Measurements from ENCODE around the gene FCSK.

DNA sequence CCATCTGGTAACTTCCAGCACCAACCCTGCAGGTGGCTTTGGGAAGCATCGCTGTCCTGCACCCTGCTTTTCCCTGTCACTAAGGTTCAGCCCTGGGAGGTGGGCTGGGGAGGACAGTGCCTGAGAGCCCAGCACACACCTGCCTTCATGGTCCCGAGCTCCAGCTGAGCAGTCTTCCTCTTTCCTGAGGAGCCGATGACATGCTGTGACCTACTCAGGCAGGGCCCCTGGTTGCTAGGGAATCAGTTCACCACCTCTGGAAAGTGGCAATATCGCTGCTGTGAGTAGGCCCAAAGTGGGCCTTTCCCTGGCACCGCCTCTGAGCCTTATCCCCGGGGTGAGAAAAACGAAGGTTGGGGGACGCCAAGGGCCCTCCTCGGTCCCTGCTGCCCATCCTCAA lies 33.4 kb upstream of the FCSK start:
- TF ChIP-seq POLR2A (IDR thresholded peaks at IDR 0.05; ENCODE audit: control extremely low read depth in 1 of 2, low read depth in 2 of 2, low read length in 2 of 2) (no peak), POLR2AphosphoS5 (IDR thresholded peaks at IDR 0.05; ENCODE audit: low read depth, low read length) (no peak), HDAC2 (IDR thresholded peaks at IDR 0.05; ENCODE audit: borderline replicate concordance in 1 of 2, low read depth in 2 of 2, low read length in 2 of 2) (no peak), SP1 (IDR thresholded peaks at IDR 0.05; ENCODE audit: low read depth, low read length) (no peak), NRF1 (IDR thresholded peaks at IDR 0.05; ENCODE audit: low read depth, low read length) (no peak), MAFK (IDR thresholded peaks at IDR 0.05; ENCODE audit: low read depth, low read length) (no peak), YY1 (IDR thresholded peaks at IDR 0.05; ENCODE audit: low read depth, low read length) (no peak)
- TF ChIP-seq, protein P1, sequence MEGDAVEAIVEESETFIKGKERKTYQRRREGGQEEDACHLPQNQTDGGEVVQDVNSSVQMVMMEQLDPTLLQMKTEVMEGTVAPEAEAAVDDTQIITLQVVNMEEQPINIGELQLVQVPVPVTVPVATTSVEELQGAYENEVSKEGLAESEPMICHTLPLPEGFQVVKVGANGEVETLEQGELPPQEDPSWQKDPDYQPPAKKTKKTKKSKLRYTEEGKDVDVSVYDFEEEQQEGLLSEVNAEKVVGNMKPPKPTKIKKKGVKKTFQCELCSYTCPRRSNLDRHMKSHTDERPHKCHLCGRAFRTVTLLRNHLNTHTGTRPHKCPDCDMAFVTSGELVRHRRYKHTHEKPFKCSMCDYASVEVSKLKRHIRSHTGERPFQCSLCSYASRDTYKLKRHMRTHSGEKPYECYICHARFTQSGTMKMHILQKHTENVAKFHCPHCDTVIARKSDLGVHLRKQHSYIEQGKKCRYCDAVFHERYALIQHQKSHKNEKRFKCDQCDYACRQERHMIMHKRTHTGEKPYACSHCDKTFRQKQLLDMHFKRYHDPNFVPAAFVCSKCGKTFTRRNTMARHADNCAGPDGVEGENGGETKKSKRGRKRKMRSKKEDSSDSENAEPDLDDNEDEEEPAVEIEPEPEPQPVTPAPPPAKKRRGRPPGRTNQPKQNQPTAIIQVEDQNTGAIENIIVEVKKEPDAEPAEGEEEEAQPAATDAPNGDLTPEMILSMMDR (IDR thresholded peaks at IDR 0.05; ENCODE audit: control extremely low read depth in 1 of 3, insufficient read depth in 1 of 3, low read depth in 1 of 3, low read length in 3 of 3), result no peak
- TF ChIP-seq, protein P2, sequence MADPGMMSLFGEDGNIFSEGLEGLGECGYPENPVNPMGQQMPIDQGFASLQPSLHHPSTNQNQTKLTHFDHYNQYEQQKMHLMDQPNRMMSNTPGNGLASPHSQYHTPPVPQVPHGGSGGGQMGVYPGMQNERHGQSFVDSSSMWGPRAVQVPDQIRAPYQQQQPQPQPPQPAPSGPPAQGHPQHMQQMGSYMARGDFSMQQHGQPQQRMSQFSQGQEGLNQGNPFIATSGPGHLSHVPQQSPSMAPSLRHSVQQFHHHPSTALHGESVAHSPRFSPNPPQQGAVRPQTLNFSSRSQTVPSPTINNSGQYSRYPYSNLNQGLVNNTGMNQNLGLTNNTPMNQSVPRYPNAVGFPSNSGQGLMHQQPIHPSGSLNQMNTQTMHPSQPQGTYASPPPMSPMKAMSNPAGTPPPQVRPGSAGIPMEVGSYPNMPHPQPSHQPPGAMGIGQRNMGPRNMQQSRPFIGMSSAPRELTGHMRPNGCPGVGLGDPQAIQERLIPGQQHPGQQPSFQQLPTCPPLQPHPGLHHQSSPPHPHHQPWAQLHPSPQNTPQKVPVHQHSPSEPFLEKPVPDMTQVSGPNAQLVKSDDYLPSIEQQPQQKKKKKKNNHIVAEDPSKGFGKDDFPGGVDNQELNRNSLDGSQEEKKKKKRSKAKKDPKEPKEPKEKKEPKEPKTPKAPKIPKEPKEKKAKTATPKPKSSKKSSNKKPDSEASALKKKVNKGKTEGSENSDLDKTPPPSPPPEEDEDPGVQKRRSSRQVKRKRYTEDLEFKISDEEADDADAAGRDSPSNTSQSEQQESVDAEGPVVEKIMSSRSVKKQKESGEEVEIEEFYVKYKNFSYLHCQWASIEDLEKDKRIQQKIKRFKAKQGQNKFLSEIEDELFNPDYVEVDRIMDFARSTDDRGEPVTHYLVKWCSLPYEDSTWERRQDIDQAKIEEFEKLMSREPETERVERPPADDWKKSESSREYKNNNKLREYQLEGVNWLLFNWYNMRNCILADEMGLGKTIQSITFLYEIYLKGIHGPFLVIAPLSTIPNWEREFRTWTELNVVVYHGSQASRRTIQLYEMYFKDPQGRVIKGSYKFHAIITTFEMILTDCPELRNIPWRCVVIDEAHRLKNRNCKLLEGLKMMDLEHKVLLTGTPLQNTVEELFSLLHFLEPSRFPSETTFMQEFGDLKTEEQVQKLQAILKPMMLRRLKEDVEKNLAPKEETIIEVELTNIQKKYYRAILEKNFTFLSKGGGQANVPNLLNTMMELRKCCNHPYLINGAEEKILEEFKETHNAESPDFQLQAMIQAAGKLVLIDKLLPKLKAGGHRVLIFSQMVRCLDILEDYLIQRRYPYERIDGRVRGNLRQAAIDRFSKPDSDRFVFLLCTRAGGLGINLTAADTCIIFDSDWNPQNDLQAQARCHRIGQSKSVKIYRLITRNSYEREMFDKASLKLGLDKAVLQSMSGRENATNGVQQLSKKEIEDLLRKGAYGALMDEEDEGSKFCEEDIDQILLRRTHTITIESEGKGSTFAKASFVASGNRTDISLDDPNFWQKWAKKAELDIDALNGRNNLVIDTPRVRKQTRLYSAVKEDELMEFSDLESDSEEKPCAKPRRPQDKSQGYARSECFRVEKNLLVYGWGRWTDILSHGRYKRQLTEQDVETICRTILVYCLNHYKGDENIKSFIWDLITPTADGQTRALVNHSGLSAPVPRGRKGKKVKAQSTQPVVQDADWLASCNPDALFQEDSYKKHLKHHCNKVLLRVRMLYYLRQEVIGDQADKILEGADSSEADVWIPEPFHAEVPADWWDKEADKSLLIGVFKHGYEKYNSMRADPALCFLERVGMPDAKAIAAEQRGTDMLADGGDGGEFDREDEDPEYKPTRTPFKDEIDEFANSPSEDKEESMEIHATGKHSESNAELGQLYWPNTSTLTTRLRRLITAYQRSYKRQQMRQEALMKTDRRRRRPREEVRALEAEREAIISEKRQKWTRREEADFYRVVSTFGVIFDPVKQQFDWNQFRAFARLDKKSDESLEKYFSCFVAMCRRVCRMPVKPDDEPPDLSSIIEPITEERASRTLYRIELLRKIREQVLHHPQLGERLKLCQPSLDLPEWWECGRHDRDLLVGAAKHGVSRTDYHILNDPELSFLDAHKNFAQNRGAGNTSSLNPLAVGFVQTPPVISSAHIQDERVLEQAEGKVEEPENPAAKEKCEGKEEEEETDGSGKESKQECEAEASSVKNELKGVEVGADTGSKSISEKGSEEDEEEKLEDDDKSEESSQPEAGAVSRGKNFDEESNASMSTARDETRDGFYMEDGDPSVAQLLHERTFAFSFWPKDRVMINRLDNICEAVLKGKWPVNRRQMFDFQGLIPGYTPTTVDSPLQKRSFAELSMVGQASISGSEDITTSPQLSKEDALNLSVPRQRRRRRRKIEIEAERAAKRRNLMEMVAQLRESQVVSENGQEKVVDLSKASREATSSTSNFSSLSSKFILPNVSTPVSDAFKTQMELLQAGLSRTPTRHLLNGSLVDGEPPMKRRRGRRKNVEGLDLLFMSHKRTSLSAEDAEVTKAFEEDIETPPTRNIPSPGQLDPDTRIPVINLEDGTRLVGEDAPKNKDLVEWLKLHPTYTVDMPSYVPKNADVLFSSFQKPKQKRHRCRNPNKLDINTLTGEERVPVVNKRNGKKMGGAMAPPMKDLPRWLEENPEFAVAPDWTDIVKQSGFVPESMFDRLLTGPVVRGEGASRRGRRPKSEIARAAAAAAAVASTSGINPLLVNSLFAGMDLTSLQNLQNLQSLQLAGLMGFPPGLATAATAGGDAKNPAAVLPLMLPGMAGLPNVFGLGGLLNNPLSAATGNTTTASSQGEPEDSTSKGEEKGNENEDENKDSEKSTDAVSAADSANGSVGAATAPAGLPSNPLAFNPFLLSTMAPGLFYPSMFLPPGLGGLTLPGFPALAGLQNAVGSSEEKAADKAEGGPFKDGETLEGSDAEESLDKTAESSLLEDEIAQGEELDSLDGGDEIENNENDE (IDR thresholded peaks at IDR 0.05; ENCODE audit: insufficient replicate concordance, low read length), result no peak
